DND-41 (cell line): ENCODE data around the gene SLC6A7.

ENCODE experiments used
- EZH2 ChIP-seq: IDR thresholded peaks from 3 replicates; pipeline ENCODE4 v1.6.1; 2012; ENCODE audit warnings: borderline replicate concordance, low read depth, mild to moderate bottlenecking, moderate library complexity, low read length, inconsistent platforms; ENCODE audit not compliant: severe bottlenecking
- TF ChIP-seq, protein P1 (sequence below): IDR thresholded peaks from 2 replicates; pipeline ENCODE4 v1.5.1; 2012; ENCODE audit warnings: borderline replicate concordance, low read length, moderate library complexity, mild to moderate bottlenecking; ENCODE audit not compliant: poor library complexity, severe bottlenecking; ENCODE audit errors: extremely low read depth

DNA sequence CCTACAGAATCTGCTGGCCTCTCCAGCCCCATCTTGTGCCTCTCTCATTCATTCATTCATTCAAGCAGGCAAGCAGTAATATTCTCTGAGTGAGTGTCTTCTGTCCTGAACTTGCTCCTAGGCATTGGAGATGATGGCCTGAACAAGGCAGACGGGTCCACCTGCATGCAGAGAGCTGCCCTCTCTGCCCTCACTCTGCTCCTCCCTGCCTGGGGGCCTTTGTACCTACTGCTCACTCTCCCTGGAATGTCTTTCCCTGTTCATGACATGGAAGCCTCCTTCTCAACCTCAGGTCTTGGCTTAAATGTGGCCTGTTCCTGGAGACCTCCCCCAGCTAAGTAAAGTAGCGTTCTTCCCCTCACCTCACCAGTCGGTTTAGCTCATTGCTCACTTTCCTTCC, 16.7 kb upstream of the SLC6A7 start:
- TF ChIP-seq, protein P1, sequence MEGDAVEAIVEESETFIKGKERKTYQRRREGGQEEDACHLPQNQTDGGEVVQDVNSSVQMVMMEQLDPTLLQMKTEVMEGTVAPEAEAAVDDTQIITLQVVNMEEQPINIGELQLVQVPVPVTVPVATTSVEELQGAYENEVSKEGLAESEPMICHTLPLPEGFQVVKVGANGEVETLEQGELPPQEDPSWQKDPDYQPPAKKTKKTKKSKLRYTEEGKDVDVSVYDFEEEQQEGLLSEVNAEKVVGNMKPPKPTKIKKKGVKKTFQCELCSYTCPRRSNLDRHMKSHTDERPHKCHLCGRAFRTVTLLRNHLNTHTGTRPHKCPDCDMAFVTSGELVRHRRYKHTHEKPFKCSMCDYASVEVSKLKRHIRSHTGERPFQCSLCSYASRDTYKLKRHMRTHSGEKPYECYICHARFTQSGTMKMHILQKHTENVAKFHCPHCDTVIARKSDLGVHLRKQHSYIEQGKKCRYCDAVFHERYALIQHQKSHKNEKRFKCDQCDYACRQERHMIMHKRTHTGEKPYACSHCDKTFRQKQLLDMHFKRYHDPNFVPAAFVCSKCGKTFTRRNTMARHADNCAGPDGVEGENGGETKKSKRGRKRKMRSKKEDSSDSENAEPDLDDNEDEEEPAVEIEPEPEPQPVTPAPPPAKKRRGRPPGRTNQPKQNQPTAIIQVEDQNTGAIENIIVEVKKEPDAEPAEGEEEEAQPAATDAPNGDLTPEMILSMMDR = no peak
- no peak for TF ChIP-seq EZH2
